Osteocyte (in vitro differentiated cells): ENCODE data around the gene TMEM109. TPM values are rescaled to one million over a fixed set of nuclear protein-coding genes. Genes with fewer than 3 reads are reported as not detected.

Experiments
- DNase-seq: peaks from one replicate; pipeline ENCODE4 v3.0.0; 2021; ENCODE audit warnings: mixed read lengths; ENCODE audit not compliant: unreplicated experiment; ENCODE audit errors: extremely low spot score
- H3K27ac Mint-ChIP-seq: one replicate; pipeline ENCODE4 v1.8.0; 2021; ENCODE audit warnings: mild to moderate bottlenecking, mixed read lengths; ENCODE audit not compliant: unreplicated experiment
- H3K27me3 Mint-ChIP-seq: one replicate; pipeline ENCODE4 v1.8.0; 2021; ENCODE audit warnings: mixed read lengths; ENCODE audit not compliant: unreplicated experiment
- H3K36me3 Mint-ChIP-seq: one replicate; pipeline ENCODE4 v1.8.0; 2021; ENCODE audit warnings: mixed read lengths; ENCODE audit not compliant: unreplicated experiment
- H3K4me1 Mint-ChIP-seq: one replicate; pipeline ENCODE4 v1.8.0; 2021; ENCODE audit warnings: mixed read lengths; ENCODE audit not compliant: unreplicated experiment
- H3K4me3 Mint-ChIP-seq: one replicate; pipeline ENCODE4 v1.8.0; 2021; ENCODE audit warnings: mild to moderate bottlenecking, moderate library complexity, mixed read lengths; ENCODE audit not compliant: unreplicated experiment
- H3K9me3 Mint-ChIP-seq: one replicate; pipeline ENCODE4 v1.8.0; 2021; ENCODE audit warnings: mixed read lengths; ENCODE audit not compliant: unreplicated experiment
- CTCF ChIP-seq: fragments of 200-600 bp; sonication (generic); IDR thresholded peaks from 2 replicates; pipeline ENCODE4 v1.5.0; 2021; ENCODE audit warnings: antibody characterized with exemption, mild to moderate bottlenecking, moderate library complexity
- total RNA-seq: library from RNA; stranded (reverse); gene quantifications from 2 replicates; pipeline ENCODE4 v1.2.1, GENCODE V29; 2021

TMEM109 gene
- total RNA-seq, 1 donor from 2014 or later = 152 TPM

- DNase-seq = no peak
- no peak overlapping the region for H3K27ac Mint-ChIP-seq
- peaks cover 21% of the 10 kb centered on the region for H3K4me1 Mint-ChIP-seq
- H3K4me3 Mint-ChIP-seq = no peak overlapping the region
- H3K9me3 Mint-ChIP-seq = no peaks in the 10 kb centered on the region
- no peaks in the 10 kb centered on the region for H3K36me3 Mint-ChIP-seq
- no peaks in the 10 kb centered on the region for H3K27me3 Mint-ChIP-seq
- no peak for TF ChIP-seq CTCF
These were observed 40.5 kb downstream of the TMEM109 start for GRCh38 chr11:60954421-60954820.

DNA sequence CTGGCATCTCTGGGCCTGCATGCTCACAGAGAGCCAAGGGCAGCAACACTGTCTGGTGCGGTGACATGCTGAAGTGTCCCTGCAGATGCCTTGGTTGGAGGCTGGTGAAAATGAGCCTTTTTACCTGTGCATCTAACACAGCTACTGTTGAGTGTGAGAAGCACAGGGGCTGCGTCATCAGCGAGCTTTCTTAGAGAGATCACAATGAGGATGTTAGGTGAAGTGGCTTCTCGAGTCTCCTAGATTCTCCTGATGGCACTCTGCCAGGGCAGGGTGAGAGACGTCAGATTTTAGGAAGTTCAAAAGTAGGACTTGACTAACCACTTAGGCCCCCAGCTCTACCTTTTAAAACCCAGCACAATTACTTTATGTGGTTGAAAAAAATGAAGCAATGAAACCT lies 41.6 kb downstream of the TMEM109 start:
- no peak for DNase-seq
- Mint-ChIP-seq H3K9me3 (no peaks in the 10 kb centered on the region), H3K4me1 (peaks cover 20% of the 10 kb centered on the region), H3K27me3 (no peaks in the 10 kb centered on the region), H3K36me3 (no peaks in the 10 kb centered on the region), H3K4me3 (no peak overlapping the region), H3K27ac (no peak overlapping the region)
- TF ChIP-seq CTCF = no peak

GRCh38 chr11:60957188-60957587 lies 43.2 kb downstream of the TMEM109 start:
- no peak for TF ChIP-seq CTCF
- H3K4me1 Mint-ChIP-seq = peaks cover 13% of the 10 kb centered on the region
- H3K27ac Mint-ChIP-seq = no peak overlapping the region
- H3K4me3 Mint-ChIP-seq = no peak overlapping the region
- no peaks in the 10 kb centered on the region for H3K36me3 Mint-ChIP-seq
- no peak for DNase-seq
- H3K9me3 Mint-ChIP-seq = no peaks in the 10 kb centered on the region
- peaks cover 3% of the 10 kb centered on the region for H3K27me3 Mint-ChIP-seq

- Mint-ChIP-seq H3K4me1 (peaks cover 8% of the 10 kb centered on the region), H3K36me3 (no peaks in the 10 kb centered on the region), H3K27ac (no peak overlapping the region), H3K4me3 (no peak overlapping the region), H3K9me3 (no peaks in the 10 kb centered on the region), H3K27me3 (peaks cover 8% of the 10 kb centered on the region)
- DNase-seq = no peak
- no peak for TF ChIP-seq CTCF
These were observed 45.5 kb downstream of the TMEM109 start for GRCh38 chr11:60959431-60959830.

- no peaks in the 10 kb centered on the region for H3K36me3 Mint-ChIP-seq
- H3K27me3 Mint-ChIP-seq = peaks cover 8% of the 10 kb centered on the region
- H3K4me3 Mint-ChIP-seq = no peak overlapping the region
- no peak for DNase-seq
- H3K9me3 Mint-ChIP-seq = no peaks in the 10 kb centered on the region
- no peak overlapping the region for H3K27ac Mint-ChIP-seq
- peaks cover 8% of the 10 kb centered on the region for H3K4me1 Mint-ChIP-seq
- no peak for TF ChIP-seq CTCF
These were observed 46.4 kb downstream of the TMEM109 start for GRCh38 chr11:60960405-60960804.
